RWPE2 (cell line): ENCODE data around the gene NEDD8.

Source experiments
- ATAC-seq: fragments of 200-7000 bp; cut with Tn5 transposase; 3 replicates; pipeline ENCODE4 v1.9.1; 2021; ENCODE audit warnings: low read depth
- DNase-seq: peaks from one replicate; pipeline ENCODE4 v3.0.0-alpha.2; 2020; ENCODE audit warnings: low spot score
- H3K27ac ChIP-seq: fragments of 450-650 bp; 2 replicates; pipeline ENCODE4 v1.5.1; 2017; ENCODE audit warnings: mild to moderate bottlenecking; ENCODE audit not compliant: poor library complexity, severe bottlenecking
- H3K27me3 ChIP-seq: fragments of 250-450 bp; sonication (Bioruptor Pico); 2 replicates; pipeline ENCODE4 v1.5.1; 2021; ENCODE audit warnings: mild to moderate bottlenecking, moderate library complexity; ENCODE audit not compliant: insufficient read depth, poor library complexity, severe bottlenecking
- H3K36me3 ChIP-seq: fragments of 250-450 bp; sonication (Bioruptor Pico); 2 replicates; pipeline ENCODE4 v1.5.1; 2020; ENCODE audit warnings: low read depth, mild to moderate bottlenecking, moderate library complexity
- H3K4me1 ChIP-seq: fragments of 250-450 bp; sonication (Bioruptor Pico); 2 replicates; pipeline ENCODE4 v1.5.1; 2021; ENCODE audit warnings: mild to moderate bottlenecking, moderate library complexity; ENCODE audit not compliant: insufficient read depth, poor library complexity, severe bottlenecking
- H3K4me3 ChIP-seq: fragments of 250-450 bp; sonication (Bioruptor Pico); 2 replicates; pipeline ENCODE4 v1.5.1; 2021; ENCODE audit warnings: mild to moderate bottlenecking, moderate library complexity; ENCODE audit not compliant: severe bottlenecking
- H3K9me3 ChIP-seq: fragments of 250-450 bp; sonication (Bioruptor Pico); 2 replicates; pipeline ENCODE4 v1.5.1; 2021; ENCODE audit warnings: mild to moderate bottlenecking, moderate library complexity; ENCODE audit not compliant: severe bottlenecking
- TF ChIP-seq, protein P1 (sequence below): fragments of 450-650 bp; IDR thresholded peaks from one replicate; pipeline ENCODE4 v1.5.1; 2017; ENCODE audit warnings: mild to moderate bottlenecking, moderate library complexity; ENCODE audit not compliant: poor library complexity, severe bottlenecking

NEDD8 gene

DNA sequence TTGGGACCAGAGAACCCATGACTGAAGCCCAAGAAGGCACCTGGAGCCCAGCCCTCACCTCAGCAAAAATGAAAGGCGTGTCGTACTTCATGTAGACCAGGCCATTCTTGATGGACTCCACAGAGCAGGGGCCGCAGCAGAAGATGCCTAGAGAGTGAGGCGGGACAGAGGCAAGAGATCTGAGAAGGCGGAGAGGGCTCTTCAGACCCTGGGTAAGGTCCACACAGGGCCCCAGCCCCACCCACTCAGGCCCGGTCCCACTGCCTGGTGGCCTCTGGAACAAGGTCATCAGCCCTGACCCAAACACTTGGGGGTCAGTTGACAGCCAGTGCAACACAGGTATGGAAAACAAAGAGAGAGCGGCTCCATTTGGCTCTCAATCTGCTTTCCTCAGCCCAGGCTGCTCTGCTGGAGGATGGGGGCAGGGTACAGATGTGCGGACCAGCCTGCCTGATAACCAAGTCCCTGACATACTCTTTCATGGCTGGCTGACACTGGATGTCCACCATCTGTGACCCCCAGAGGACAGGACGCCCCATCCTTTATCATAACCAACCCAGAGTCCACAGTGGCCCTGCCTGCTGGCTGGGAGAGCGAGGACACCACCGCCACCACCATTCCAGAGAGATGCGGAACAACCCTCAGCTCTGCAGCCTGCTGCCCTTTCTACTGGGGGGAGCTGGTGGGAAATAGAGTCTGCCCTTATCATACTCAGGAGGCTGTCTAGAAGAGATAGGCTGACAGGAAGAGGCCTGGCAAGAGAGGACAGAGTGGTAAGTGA lies 24.0 kb upstream of the NEDD8 start:
- Histone ChIP-seq H3K36me3 (peaks cover 75% of the 10 kb centered on the region), H3K27me3 (no peaks in the 10 kb centered on the region), H3K4me1 (peaks cover 9% of the 10 kb centered on the region), H3K27ac (no peak overlapping the region), H3K4me3 (no peak overlapping the region), H3K9me3 (no peaks in the 10 kb centered on the region)
- TF ChIP-seq, protein P1, sequence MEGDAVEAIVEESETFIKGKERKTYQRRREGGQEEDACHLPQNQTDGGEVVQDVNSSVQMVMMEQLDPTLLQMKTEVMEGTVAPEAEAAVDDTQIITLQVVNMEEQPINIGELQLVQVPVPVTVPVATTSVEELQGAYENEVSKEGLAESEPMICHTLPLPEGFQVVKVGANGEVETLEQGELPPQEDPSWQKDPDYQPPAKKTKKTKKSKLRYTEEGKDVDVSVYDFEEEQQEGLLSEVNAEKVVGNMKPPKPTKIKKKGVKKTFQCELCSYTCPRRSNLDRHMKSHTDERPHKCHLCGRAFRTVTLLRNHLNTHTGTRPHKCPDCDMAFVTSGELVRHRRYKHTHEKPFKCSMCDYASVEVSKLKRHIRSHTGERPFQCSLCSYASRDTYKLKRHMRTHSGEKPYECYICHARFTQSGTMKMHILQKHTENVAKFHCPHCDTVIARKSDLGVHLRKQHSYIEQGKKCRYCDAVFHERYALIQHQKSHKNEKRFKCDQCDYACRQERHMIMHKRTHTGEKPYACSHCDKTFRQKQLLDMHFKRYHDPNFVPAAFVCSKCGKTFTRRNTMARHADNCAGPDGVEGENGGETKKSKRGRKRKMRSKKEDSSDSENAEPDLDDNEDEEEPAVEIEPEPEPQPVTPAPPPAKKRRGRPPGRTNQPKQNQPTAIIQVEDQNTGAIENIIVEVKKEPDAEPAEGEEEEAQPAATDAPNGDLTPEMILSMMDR, result no peak
- no peak for DNase-seq
- no peak for ATAC-seq

DNA sequence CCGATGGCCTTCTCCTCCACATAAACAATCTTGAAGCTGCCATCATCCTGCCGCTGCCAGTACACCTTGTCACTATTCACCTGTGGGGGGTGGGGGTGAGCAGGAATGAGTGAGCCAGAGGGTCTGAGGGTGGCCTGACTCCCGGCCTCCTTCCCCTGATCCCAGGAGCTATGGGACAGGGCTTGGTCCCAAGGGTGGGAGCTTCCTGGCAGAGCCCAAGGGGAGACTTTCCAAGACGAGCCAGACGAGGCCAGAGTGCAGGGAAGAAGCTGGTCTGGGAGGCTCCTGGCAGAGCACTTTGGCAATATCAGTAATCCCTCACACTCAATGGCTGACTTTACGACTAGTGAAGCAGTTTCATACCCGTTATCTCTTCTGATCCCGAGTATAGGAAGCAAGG lies 23.3 kb upstream of the NEDD8 start:
- Histone ChIP-seq H3K27ac (no peak overlapping the region), H3K36me3 (peaks cover 70% of the 10 kb centered on the region)
- TF ChIP-seq, protein P1, result no peak

DNA sequence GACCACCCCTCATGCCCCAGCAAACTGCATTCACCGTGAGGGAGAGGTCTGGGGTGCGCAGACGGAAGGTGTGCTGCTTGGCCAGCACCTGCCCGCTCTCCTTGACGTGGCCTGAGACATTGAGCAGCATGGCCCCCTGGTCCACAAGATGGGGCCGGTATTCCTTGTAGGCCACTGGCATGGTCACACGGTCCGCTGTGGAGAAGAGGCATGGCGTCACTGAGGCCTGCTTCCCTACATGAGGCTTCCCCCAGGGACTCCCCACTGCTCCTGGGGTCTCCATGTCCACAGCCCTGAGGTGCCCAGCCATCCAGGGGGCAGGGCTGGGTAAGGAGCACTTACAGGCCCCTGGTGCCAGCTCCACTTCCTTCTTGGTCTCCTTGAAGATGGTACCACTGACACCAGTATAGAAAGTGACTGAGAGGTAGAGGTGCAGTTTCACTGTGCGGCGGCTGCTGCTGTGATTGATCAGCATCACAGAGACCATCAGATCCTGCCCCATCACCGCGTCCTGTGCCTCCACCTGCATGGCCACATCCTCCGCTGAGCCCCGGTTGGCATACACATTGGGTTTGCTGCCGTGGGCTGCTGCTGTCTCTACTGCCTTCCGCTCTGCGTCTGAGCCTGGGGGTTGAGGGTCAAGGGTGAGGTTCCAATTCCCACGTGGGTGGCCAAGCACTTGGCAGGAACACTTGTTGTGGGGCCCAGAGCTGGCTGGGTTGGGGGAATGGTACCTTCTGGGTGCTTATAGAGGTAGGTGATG lies 22.6 kb upstream of the NEDD8 start:
- Histone ChIP-seq H3K27me3 (no peaks in the 10 kb centered on the region), H3K4me3 (no peak overlapping the region), H3K4me1 (peaks cover 9% of the 10 kb centered on the region), H3K9me3 (no peaks in the 10 kb centered on the region), H3K27ac (no peak overlapping the region), H3K36me3 (peaks cover 64% of the 10 kb centered on the region)
- ATAC-seq, result no peak
- TF ChIP-seq, protein P1, result no peak
- no peak for DNase-seq

More for the DNA sequence above, 23.3 kb upstream of the NEDD8 start:
- H3K4me1 ChIP-seq, result peaks cover 9% of the 10 kb centered on the region
- H3K4me3 ChIP-seq, result no peak overlapping the region
- no peaks in the 10 kb centered on the region for H3K9me3 ChIP-seq
- H3K27me3 ChIP-seq, result no peaks in the 10 kb centered on the region
- DNase-seq (no peak), ATAC-seq (no peak)

DNA sequence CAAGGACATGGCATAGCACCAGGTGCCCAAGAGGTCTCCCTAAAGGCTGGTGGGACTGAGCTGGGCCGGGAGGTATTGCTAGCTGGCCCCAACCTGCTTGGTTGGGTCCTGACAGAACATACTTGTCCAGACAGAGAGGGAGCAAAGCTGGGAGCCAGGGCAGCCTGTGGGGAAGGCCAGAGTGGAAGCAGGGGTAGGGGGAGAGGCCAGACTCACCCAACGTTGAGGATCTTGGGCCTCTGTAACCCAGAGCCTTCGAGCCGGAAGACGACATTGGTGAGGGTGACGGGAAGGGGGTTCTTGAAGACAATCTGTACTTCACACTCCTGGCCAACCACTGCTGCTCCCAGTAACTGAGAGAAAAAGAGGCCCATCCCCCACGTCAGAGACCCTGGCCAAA lies 21.8 kb upstream of the NEDD8 start:
- Histone ChIP-seq H3K4me1 (peaks cover 3% of the 10 kb centered on the region), H3K27ac (no peak overlapping the region), H3K4me3 (no peak overlapping the region), H3K27me3 (no peaks in the 10 kb centered on the region), H3K36me3 (peaks cover 62% of the 10 kb centered on the region), H3K9me3 (no peaks in the 10 kb centered on the region)
- TF ChIP-seq, protein P1, result no peak
- DNase-seq (no peak), ATAC-seq (no peak)
